Measurements from ENCODE around the gene GTF3C4. TPM values are rescaled to one million over a fixed set of nuclear protein-coding genes. Genes with fewer than 3 reads are reported as not detected.

Gene GTF3C4
- total and polyA plus RNA-seq, 2 experiments from 2014 or later, result 9.5 to 39.6 TPM

GRCh38 chr9:132663851-132664250, 6.4 kb upstream of the GTF3C4 start:
- peaks cover 40% of the 10 kb centered on the region for H3K36me3 Mint-ChIP-seq (ENCODE audit: low read depth)
- TF ChIP-seq ZNF114 (CRISPR knock-in tag; IDR thresholded peaks at IDR 0.05), result no peak
- no peak for TF ChIP-seq ETS1 (IDR thresholded peaks at IDR 0.05)
- TF ChIP-seq NANOG (IDR thresholded peaks at IDR 0.05; ENCODE audit: borderline replicate concordance), result no peak
- TF ChIP-seq CREB1 (CRISPR knock-in tag; IDR thresholded peaks at IDR 0.05; ENCODE audit: low read depth), result no peak
- no peak for TF ChIP-seq POLR2AphosphoS5 (IDR thresholded peaks at IDR 0.05; ENCODE audit: low read depth)
- no peak for TF ChIP-seq JUNB (IDR thresholded peaks at IDR 0.05; ENCODE audit: unreplicated experiment)
- no peak for TF ChIP-seq EZH2phosphoT487 (IDR thresholded peaks at IDR 0.05; ENCODE audit: unreplicated experiment)
- no peak for TF ChIP-seq STAT1 (IDR thresholded peaks at IDR 0.05; ENCODE audit: unreplicated experiment)
- no peak for TF ChIP-seq ZNF462 (CRISPR knock-in tag; IDR thresholded peaks at IDR 0.05)
- no peak for TF ChIP-seq EZH2 (IDR thresholded peaks at IDR 0.05; ENCODE audit: low read depth, unreplicated experiment)
- TF ChIP-seq ZNF331 (CRISPR knock-in tag; IDR thresholded peaks at IDR 0.05; ENCODE audit: low read depth), result no peak
- no peak for TF ChIP-seq REST (IDR thresholded peaks at IDR 0.05; ENCODE audit: unreplicated experiment)
- no peak for TF ChIP-seq CTCF (conservative IDR thresholded peaks at IDR 0.05; ENCODE audit: low read depth in 2 of 2)
- H3K9me3 Mint-ChIP-seq, result no peaks in the 10 kb centered on the region
- no peak overlapping the region for H3K4me3 Mint-ChIP-seq
- Histone ChIP-seq H3K27ac (ENCODE audit: low read depth) (peak overlapping the region; percentile 67), H3K79me2 (replicated peaks; ENCODE audit: insufficient read depth) (peaks cover 82% of the 10 kb centered on the region), H3K36me3 (ENCODE audit: insufficient read depth) (0 out of 2 replicates have a peak, but pooled peaks cover 6% of the 10 kb centered on the region), H3K4me2 (peak overlapping the region; percentile 71), H3K4me3 (peak overlapping the region; percentile 20; the same call in 1 of the 2 replicates), H2AFZ (no peak overlapping the region), H3K9me2 (ENCODE audit: insufficient read depth) (no peaks in the 10 kb centered on the region), H3F3A (replicated peaks; ENCODE audit: low read depth) (peaks cover 8% of the 10 kb centered on the region), H3K27me3 (ENCODE audit: insufficient read depth) (no peaks in the 10 kb centered on the region), H4K20me1 (replicated peaks; ENCODE audit: insufficient read depth) (peaks cover 14% of the 10 kb centered on the region; the same call in 1 of the 2 replicates), H3K4me1 (ENCODE audit: insufficient read depth) (peaks cover 59% of the 10 kb centered on the region)
- no peak overlapping the region for H3K27ac Mint-ChIP-seq
- peaks cover 22% of the 10 kb centered on the region for H3K4me1 Mint-ChIP-seq
- DNase-seq (ENCODE audit: low spot score), result no peak
- ATAC-seq, result no peak
- H3K27me3 Mint-ChIP-seq (ENCODE audit: insufficient read depth, low read depth, poor library complexity), result peaks cover 10% of the 10 kb centered on the region

Measured in GM23338 (cell line).